Measurements from ENCODE around the gene MARCHF10. TPM values are rescaled to one million over a fixed set of nuclear protein-coding genes. Genes with fewer than 3 reads are reported as not detected.

MARCHF10 gene
- total RNA-seq, 1 experiment from 2014 or later: not detected

DNA sequence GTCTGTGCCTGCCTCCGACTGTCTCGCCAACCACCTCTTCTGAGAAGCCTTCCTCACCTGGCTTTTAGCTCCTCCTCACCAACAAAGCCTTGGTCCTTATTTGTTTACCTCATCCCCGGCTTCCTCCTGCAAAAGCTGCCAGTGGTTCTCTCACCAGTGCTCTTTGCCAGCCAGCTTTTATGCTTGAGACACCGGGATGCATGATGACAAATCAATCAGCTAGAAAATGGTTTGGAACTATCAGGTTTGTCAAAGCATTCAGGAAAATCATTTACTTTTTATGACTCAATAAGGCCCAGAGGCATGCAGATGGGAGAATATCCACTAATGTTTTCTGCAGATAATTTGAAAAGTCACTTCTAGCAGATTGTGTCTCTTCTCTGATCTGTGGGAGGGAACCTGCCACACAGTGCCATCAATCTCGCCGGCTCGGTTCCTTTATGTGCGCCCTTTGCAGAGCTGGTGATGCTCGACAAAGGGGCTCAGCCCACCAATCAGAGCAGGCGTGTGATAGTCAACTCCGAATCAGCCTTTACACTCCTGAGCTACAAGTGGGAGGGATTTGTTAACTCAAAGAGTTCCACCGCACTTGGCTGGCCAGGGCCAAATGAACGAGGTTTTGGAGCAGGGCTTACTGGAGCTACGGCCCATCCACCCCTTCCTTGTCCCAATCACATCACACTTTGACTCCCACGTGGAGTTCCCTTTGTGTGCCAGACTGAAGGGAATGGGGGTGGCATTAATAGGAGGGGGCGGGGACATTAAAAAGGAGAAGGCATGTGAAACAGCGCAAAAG, 94.8 kb downstream of the MARCHF10 start:
- Histone ChIP-seq H3K79me2 (ENCODE audit: low read length) (no peaks in the 10 kb centered on the region), H3K9ac (ENCODE audit: low read length) (no peak overlapping the region), H3K27ac (ENCODE audit: low read length) (no peak overlapping the region), H4K20me1 (ENCODE audit: insufficient read depth, low read depth, low read length) (no peaks in the 10 kb centered on the region), H3K9me2 (replicated peaks; ENCODE audit: insufficient read depth, low read length) (no peaks in the 10 kb centered on the region), H3K36me3 (ENCODE audit: insufficient read depth, low read length) (no peaks in the 10 kb centered on the region), H3K4me2 (ENCODE audit: low read depth, low read length, poor library complexity, severe bottlenecking) (no peak overlapping the region), H3K27me3 (ENCODE audit: low read length) (no peaks in the 10 kb centered on the region), H3K4me3 (ENCODE audit: low read length) (no peak overlapping the region), H3K4me1 (ENCODE audit: low read length) (peaks cover 6% of the 10 kb centered on the region; the same call in 1 of the 2 replicates), H3K9me3 (ENCODE audit: low read length) (no peaks in the 10 kb centered on the region), H2AFZ (ENCODE audit: low read length) (no peak overlapping the region)
- DNase-seq: no peak

DNA sequence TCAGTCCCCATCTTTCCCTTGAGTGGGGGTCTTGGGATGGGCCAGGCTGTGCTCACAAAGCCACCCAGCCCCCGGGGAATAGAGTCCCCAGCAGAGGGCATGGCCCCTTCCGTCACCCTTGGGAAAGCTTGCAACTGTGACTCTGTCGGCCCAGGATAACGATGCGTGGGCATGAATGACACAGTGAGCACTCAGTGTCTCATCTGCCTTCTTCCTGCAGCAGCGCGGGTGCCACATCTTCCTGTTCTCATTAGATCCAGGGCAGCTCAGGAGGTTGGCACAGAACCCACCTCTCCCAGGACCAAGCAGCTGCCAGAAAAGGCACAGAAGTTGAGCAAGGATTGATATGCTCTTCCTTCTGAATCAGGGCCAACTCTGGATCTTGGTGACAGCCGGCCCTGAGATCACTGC, 95.9 kb downstream of the MARCHF10 start:
- no peak overlapping the region for H3K9ac ChIP-seq (ENCODE audit: low read length)
- no peaks in the 10 kb centered on the region for H3K4me1 ChIP-seq (ENCODE audit: low read length)
- H3K4me3 ChIP-seq (ENCODE audit: low read length): no peak overlapping the region
- no peaks in the 10 kb centered on the region for H3K9me2 ChIP-seq (replicated peaks; ENCODE audit: insufficient read depth, low read length)
- no peak overlapping the region for H3K27ac ChIP-seq (ENCODE audit: low read length)
- DNase-seq: no peak
- no peaks in the 10 kb centered on the region for H3K27me3 ChIP-seq (ENCODE audit: low read length)
- H2AFZ ChIP-seq (ENCODE audit: low read length): no peak overlapping the region
- H3K36me3 ChIP-seq (ENCODE audit: insufficient read depth, low read length): no peaks in the 10 kb centered on the region
- no peaks in the 10 kb centered on the region for H3K79me2 ChIP-seq (ENCODE audit: low read length)
- no peaks in the 10 kb centered on the region for H4K20me1 ChIP-seq (ENCODE audit: insufficient read depth, low read depth, low read length)
- H3K4me2 ChIP-seq (ENCODE audit: low read depth, low read length, poor library complexity, severe bottlenecking): no peak overlapping the region
- no peaks in the 10 kb centered on the region for H3K9me3 ChIP-seq (ENCODE audit: low read length)

DNA sequence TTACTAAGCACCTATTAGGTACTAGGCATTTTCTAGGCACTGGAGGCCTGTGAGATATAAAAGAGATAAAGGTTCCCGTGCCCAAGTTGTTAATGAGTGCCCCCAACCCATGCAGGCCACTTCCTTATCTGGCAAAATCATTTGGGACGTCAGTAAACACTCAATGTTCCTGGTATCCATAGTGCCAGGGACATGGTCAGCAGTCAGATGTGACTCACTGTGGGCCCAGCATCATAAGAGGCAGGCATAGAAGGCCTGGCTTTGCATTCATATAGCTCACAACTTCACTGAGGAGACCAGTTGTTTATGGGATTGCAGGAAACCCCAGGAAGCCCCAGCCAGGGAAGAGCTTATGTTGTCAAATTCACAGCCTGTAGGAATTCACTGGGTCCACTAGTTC, 99.5 kb downstream of the MARCHF10 start:
- Histone ChIP-seq H2AFZ (ENCODE audit: low read length) (no peak overlapping the region), H3K27ac (ENCODE audit: low read length) (no peak overlapping the region), H3K36me3 (ENCODE audit: insufficient read depth, low read length) (no peaks in the 10 kb centered on the region), H3K4me3 (ENCODE audit: low read length) (no peak overlapping the region), H3K4me1 (ENCODE audit: low read length) (peaks cover 1% of the 10 kb centered on the region), H3K9ac (ENCODE audit: low read length) (no peak overlapping the region), H3K4me2 (ENCODE audit: low read depth, low read length, poor library complexity, severe bottlenecking) (no peak overlapping the region), H3K9me3 (ENCODE audit: low read length) (no peaks in the 10 kb centered on the region), H3K9me2 (replicated peaks; ENCODE audit: insufficient read depth, low read length) (no peaks in the 10 kb centered on the region), H4K20me1 (ENCODE audit: insufficient read depth, low read depth, low read length) (no peaks in the 10 kb centered on the region), H3K79me2 (ENCODE audit: low read length) (no peaks in the 10 kb centered on the region), H3K27me3 (ENCODE audit: low read length) (no peaks in the 10 kb centered on the region)
- no peak for DNase-seq

DNA sequence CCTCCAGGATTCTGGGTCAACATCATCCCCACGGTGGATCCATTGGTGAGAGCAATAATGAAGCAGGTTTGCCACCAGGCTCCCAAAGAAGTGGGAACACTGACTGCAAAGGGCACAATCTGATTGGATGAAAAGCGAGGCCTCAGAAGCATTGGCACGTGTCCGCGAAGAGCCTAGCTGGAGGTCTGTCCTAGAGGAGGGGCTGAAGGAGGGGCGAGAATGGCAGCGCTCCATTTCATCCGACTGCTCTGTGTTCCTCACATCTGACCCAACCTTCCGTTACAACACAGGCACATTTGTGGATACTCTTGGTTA, 100.7 kb downstream of the MARCHF10 start:
- Histone ChIP-seq H3K27ac (ENCODE audit: low read length) (no peak overlapping the region), H3K4me1 (ENCODE audit: low read length) (peaks cover 12% of the 10 kb centered on the region), H3K36me3 (ENCODE audit: insufficient read depth, low read length) (no peaks in the 10 kb centered on the region), H3K4me3 (ENCODE audit: low read length) (no peak overlapping the region), H3K9me2 (replicated peaks; ENCODE audit: insufficient read depth, low read length) (no peaks in the 10 kb centered on the region), H3K27me3 (ENCODE audit: low read length) (no peaks in the 10 kb centered on the region), H3K9me3 (ENCODE audit: low read length) (no peaks in the 10 kb centered on the region), H2AFZ (ENCODE audit: low read length) (no peak overlapping the region), H3K9ac (ENCODE audit: low read length) (no peak overlapping the region), H4K20me1 (ENCODE audit: insufficient read depth, low read depth, low read length) (no peaks in the 10 kb centered on the region), H3K79me2 (ENCODE audit: low read length) (no peaks in the 10 kb centered on the region), H3K4me2 (ENCODE audit: low read depth, low read length, poor library complexity, severe bottlenecking) (no peak overlapping the region)
- DNase-seq: no peak

GRCh38 chr17:62706598-62707424, 101.3 kb downstream of the MARCHF10 start:
- H3K79me2 ChIP-seq (ENCODE audit: low read length): no peaks in the 10 kb centered on the region
- H3K9me3 ChIP-seq (ENCODE audit: low read length): no peaks in the 10 kb centered on the region
- no peaks in the 10 kb centered on the region for H4K20me1 ChIP-seq (ENCODE audit: insufficient read depth, low read depth, low read length)
- H3K27ac ChIP-seq (ENCODE audit: low read length): no peak overlapping the region
- no peak overlapping the region for H3K4me2 ChIP-seq (ENCODE audit: low read depth, low read length, poor library complexity, severe bottlenecking)
- H3K9ac ChIP-seq (ENCODE audit: low read length): no peak overlapping the region
- DNase-seq: no peak
- no peaks in the 10 kb centered on the region for H3K27me3 ChIP-seq (ENCODE audit: low read length)
- H2AFZ ChIP-seq (ENCODE audit: low read length): no peak overlapping the region
- peaks cover 15% of the 10 kb centered on the region for H3K4me1 ChIP-seq (ENCODE audit: low read length)
- no peaks in the 10 kb centered on the region for H3K36me3 ChIP-seq (ENCODE audit: insufficient read depth, low read length)
- no peak overlapping the region for H3K4me3 ChIP-seq (ENCODE audit: low read length)
- no peaks in the 10 kb centered on the region for H3K9me2 ChIP-seq (replicated peaks; ENCODE audit: insufficient read depth, low read length)

GRCh38 chr17:62705778-62706597, 102.1 kb downstream of the MARCHF10 start:
- Histone ChIP-seq H3K9me3 (ENCODE audit: low read length) (no peaks in the 10 kb centered on the region), H3K4me3 (ENCODE audit: low read length) (no peak overlapping the region), H2AFZ (ENCODE audit: low read length) (no peak overlapping the region), H3K4me1 (ENCODE audit: low read length) (peaks cover 23% of the 10 kb centered on the region), H3K36me3 (ENCODE audit: insufficient read depth, low read length) (no peaks in the 10 kb centered on the region), H4K20me1 (ENCODE audit: insufficient read depth, low read depth, low read length) (no peaks in the 10 kb centered on the region), H3K9me2 (replicated peaks; ENCODE audit: insufficient read depth, low read length) (no peaks in the 10 kb centered on the region), H3K27me3 (ENCODE audit: low read length) (no peaks in the 10 kb centered on the region), H3K9ac (ENCODE audit: low read length) (no peak overlapping the region), H3K4me2 (ENCODE audit: low read depth, low read length, poor library complexity, severe bottlenecking) (no peak overlapping the region), H3K27ac (ENCODE audit: low read length) (no peak overlapping the region), H3K79me2 (ENCODE audit: low read length) (no peaks in the 10 kb centered on the region)
- DNase-seq: no peak

DNA sequence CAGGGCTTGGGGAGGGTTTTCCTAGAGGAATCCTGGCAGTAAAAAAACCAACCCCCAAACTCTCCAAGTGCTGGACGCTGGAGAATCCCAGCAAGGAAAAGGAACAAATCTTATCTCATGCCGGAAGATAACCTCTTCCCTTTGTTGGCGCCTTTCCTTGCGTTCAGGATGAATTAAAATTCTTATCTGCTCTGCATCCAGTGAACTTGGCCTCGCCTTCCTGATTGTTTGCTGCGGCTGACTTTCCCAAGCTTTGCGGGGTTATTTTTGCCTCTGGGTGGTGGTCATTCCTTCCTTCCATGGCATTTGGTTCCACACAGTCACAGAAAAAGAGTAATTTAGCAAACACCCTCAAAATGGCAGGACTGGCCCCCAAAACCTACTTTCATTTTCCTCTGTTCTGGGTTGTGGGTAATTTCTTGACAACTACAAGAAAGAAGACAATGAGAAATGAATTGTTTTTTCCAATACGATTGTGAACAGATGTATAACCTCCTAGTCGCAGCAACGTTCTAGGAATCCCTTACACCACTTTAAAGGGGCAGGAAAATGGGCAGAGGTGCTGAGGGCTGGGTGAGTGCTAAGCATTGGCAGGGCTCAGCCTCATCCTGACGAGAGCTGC, 102.8 kb downstream of the MARCHF10 start:
- peaks cover 25% of the 10 kb centered on the region for H3K4me1 ChIP-seq (ENCODE audit: low read length)
- H3K4me2 ChIP-seq (ENCODE audit: low read depth, low read length, poor library complexity, severe bottlenecking): no peak overlapping the region
- no peak overlapping the region for H3K4me3 ChIP-seq (ENCODE audit: low read length)
- H2AFZ ChIP-seq (ENCODE audit: low read length): no peak overlapping the region
- no peak for DNase-seq
- H3K27ac ChIP-seq (ENCODE audit: low read length): no peak overlapping the region
- no peaks in the 10 kb centered on the region for H3K9me2 ChIP-seq (replicated peaks; ENCODE audit: insufficient read depth, low read length)
- H3K9me3 ChIP-seq (ENCODE audit: low read length): no peaks in the 10 kb centered on the region
- no peaks in the 10 kb centered on the region for H3K27me3 ChIP-seq (ENCODE audit: low read length)
- no peaks in the 10 kb centered on the region for H3K79me2 ChIP-seq (ENCODE audit: low read length)
- no peaks in the 10 kb centered on the region for H3K36me3 ChIP-seq (ENCODE audit: insufficient read depth, low read length)
- no peak overlapping the region for H3K9ac ChIP-seq (ENCODE audit: low read length)
- no peaks in the 10 kb centered on the region for H4K20me1 ChIP-seq (ENCODE audit: insufficient read depth, low read depth, low read length)
